Transverse colon (tissue), 4 donors: ENCODE data around the gene SPATS1. TPM values are rescaled to one million over a fixed set of nuclear protein-coding genes. Genes with fewer than 3 reads are reported as not detected.

Source experiments
- DNase-seq: peaks from one replicate; pipeline ENCODE4 v3.0.0-alpha.2; 2019
- H3K27ac ChIP-seq, 4 donors: fragments of 200-600 bp; sonication (generic); 2 replicates each; pipeline ENCODE4 v1.5.1; 2016 to 2018; ENCODE audit warnings: inconsistent platforms in 4 of 4
- H3K27me3 ChIP-seq: fragments of 200-600 bp; sonication (generic); 2 replicates; pipeline ENCODE4 v1.5.1; 2017; ENCODE audit warnings: inconsistent platforms
- H3K36me3 ChIP-seq, 4 donors: fragments of 200-600 bp; sonication (generic); 2 replicates each; pipeline ENCODE4 v1.5.1; 2017 to 2019; ENCODE audit warnings: inconsistent platforms in 4 of 4
- H3K4me1 ChIP-seq, 4 donors: fragments of 200-600 bp; sonication (generic); 2 replicates each; pipeline ENCODE4 v1.5.1; 2017 to 2020; ENCODE audit warnings: inconsistent platforms in 4 of 4
- H3K4me3 ChIP-seq, 4 donors: fragments of 200-600 bp; sonication (generic); 1 replicate in 1 of 4; 2 replicates in 3 of 4; pipeline versions ENCODE4 v1.5.1 to v1.6.1; 2017 to 2019; ENCODE audit warnings: inconsistent platforms in 4 of 4
- H3K9me3 ChIP-seq, 2 donors: fragments of 200-600 bp; sonication (generic); 2 replicates each; pipeline ENCODE4 v1.5.1; 2017 to 2019; ENCODE audit warnings: inconsistent platforms in 2 of 2
- CTCF ChIP-seq, 5 experiments: fragments of 200-600 bp in 3 of 5; fragments of 450-650 bp in 2 of 5; sonication (generic) in 3 of 5; IDR thresholded peaks; 1 replicate in 2 of 5; 2 replicates in 3 of 5; pipeline ENCODE4 v1.5.1; 2016 to 2017; ENCODE audit warnings: antibody characterized with exemption in 5 of 5, inconsistent platforms in 3 of 5, mild to moderate bottlenecking in 2 of 5, moderate library complexity in 1 of 5
- EP300 ChIP-seq: sonication (generic); formaldehyde crosslinking; IDR thresholded peaks from one replicate; pipeline ENCODE4 v1.6.1; 2017; ENCODE audit warnings: antibody characterized with exemption, low read depth
- POLR2A ChIP-seq: fragments of 450-650 bp; IDR thresholded peaks from one replicate; pipeline ENCODE4 v1.6.1; 2016; ENCODE audit warnings: antibody characterized with exemption, mild to moderate bottlenecking, moderate library complexity
- POLR2AphosphoS5 ChIP-seq, 3 donors: sonication (generic); formaldehyde crosslinking; IDR thresholded peaks; one replicate each; pipeline ENCODE4 v1.6.1; 2016; ENCODE audit warnings: antibody characterized with exemption in 3 of 3
- WGBS, 2 donors: methylation state at CpG; one replicate each; pipeline ENCODE4 v1.1.5; 2018; ENCODE audit warnings: low coverage in 1 of 2; 5-methylcytosine and 5-hydroxymethylcytosine counted together
- in situ Hi-C, 4 donors: fragments of 200-750 bp; cut with MboI; loops; one replicate each; pipeline versions ENCODE4 v1.15.0 to v1.15.1; 2017; ENCODE audit warnings: low sequenced_read_pairs in 3 of 4, low pct_ligation_motif_present in 1 of 4, low pct_unique_long_range_greater_than_20kb in 1 of 4
- intact Hi-C: fragments of 100-400 bp; cut with DNase I; formaldehyde crosslinking; loops from one replicate; pipeline ENCODE4 v1.15.1; 2023; ENCODE audit warnings: low total_unique reads
- total RNA-seq, 4 donors: library from RNA; depleted of rRNA; stranded (reverse); fragments of >200 nt; gene quantifications; one replicate each; pipeline ENCODE4 v1.1.0, GENCODE V29; 2016

SPATS1 gene
- total RNA-seq, 4 donors from 2014 or later: not detected

- Histone ChIP-seq H3K9me3 (no peaks in the 10 kb centered on the region), H3K4me1 (peaks cover 0 to 6% (median 0%) of the 10 kb centered on the region in 4 donors), H3K4me3 (no peak overlapping the region), H3K27ac (no peak overlapping the region), H3K27me3 (peaks cover 37% of the 10 kb centered on the region), H3K36me3 (no peaks in the 10 kb centered on the region)
- no peak for TF ChIP-seq CTCF (IDR thresholded peaks at IDR 0.05)
- TF ChIP-seq EP300: no peak
- intact Hi-C loops: loop anchor here (10.0 kb wide), 1 partner anchor 64 kb away; the partner anchor contains the start of gene TMEM151B
- in situ Hi-C loops: loop anchor here in 2 of 4 donors (10.0 to 25.0 kb wide), 2 partner anchors 74 to 177 kb away; partner anchors contain the start of genes CAPN11 (in 2 of the 2) and NFKBIE (in 1 of the 2)
- 75% methylated on average over 5 of the region's 5 CpGs; no CpG with 5 or more reads in 1 of the 2 donors for WGBS, 2 donors
- no peak for DNase-seq
Measured at GRCh38 chr6:44339301-44339700, 3.1 kb upstream of the SPATS1 start.

GRCh38 chr6:44339763-44340625 lies 2.5 kb upstream of the SPATS1 start:
- Histone ChIP-seq H3K27ac (no peak overlapping the region), H3K36me3 (no peaks in the 10 kb centered on the region), H3K4me3 (no peak overlapping the region), H3K4me1 (peaks cover 0 to 6% (median 0%) of the 10 kb centered on the region in 4 donors), H3K27me3 (peaks cover 44% of the 10 kb centered on the region), H3K9me3 (no peaks in the 10 kb centered on the region)
- 61 to 83% methylated on average over 1 to 7 of the region's 7 CpGs for WGBS, 2 donors
- in situ Hi-C loops (loop anchor here in 2 of 4 donors (10.0 to 25.0 kb wide), 2 partner anchors 75 to 178 kb away; partner anchors contain the start of genes CAPN11 (in 2 of the 2) and NFKBIE (in 1 of the 2)), intact Hi-C loops (loop anchor here (10.0 kb wide), 1 partner anchor 65 kb away; the partner anchor contains the start of gene TMEM151B)
- TF ChIP-seq CTCF (IDR thresholded peaks at IDR 0.05) (no peak), POLR2AphosphoS5 (IDR thresholded peaks at IDR 0.05) (no peak), EP300 (no peak), POLR2A (no peak)
- DNase-seq: no peak

GRCh38 chr6:44341095-44341890 lies 1.2 kb upstream of the SPATS1 start:
- TF ChIP-seq CTCF (IDR thresholded peaks at IDR 0.05) (no peak), EP300 (no peak), POLR2AphosphoS5 (IDR thresholded peaks at IDR 0.05) (no peak), POLR2A (no peak)
- H3K4me1 ChIP-seq: peaks cover 0 to 6% (median 0%) of the 10 kb centered on the region in 4 donors
- DNase-seq: no peak
- in situ Hi-C loops: loop anchor here in 2 of 4 donors (25.0 kb wide), 1 partner anchor 179 kb away; the partner anchor contains the start of gene CAPN11 (in 2 of the 2)
- H3K36me3 ChIP-seq: no peaks in the 10 kb centered on the region
- H3K27me3 ChIP-seq: peaks cover 54% of the 10 kb centered on the region
- intact Hi-C loops: no loop called here
- no peak overlapping the region for H3K4me3 ChIP-seq
- 59 to 64% methylated on average over 6 to 8 of the region's 8 CpGs for WGBS, 2 donors
- no peak overlapping the region for H3K27ac ChIP-seq
- no peaks in the 10 kb centered on the region for H3K9me3 ChIP-seq
